GM21825 (cell line): ENCODE results near the gene ACTG2.

Experiments used
- ATAC-seq: cut with Tn5 transposase; IDR thresholded peaks from one replicate; pipeline ENCODE4 v1.9.1; 2021; ENCODE audit warnings: mild to moderate bottlenecking, moderate library complexity; ENCODE audit not compliant: unreplicated experiment

Gene ACTG2

GRCh38 chr2:73963385-73964120 lies 70.7 kb downstream of the ACTG2 start:
- peak; percentile 51 for ATAC-seq

- no peak for ATAC-seq
These were observed 71.4 kb downstream of the ACTG2 start for GRCh38 chr2:73964223-73964622.

- no peak for ATAC-seq
These were observed 72.2 kb downstream of the ACTG2 start for GRCh38 chr2:73965053-73965452.

- ATAC-seq, result no peak
These were observed 75.6 kb downstream of the ACTG2 start for GRCh38 chr2:73968357-73968937.

- no peak for ATAC-seq
These were observed 76.5 kb downstream of the ACTG2 start for GRCh38 chr2:73969356-73969755.
